HUDEP-2 (cell line): ENCODE measurements around the gene BCOR.

Experiments used
- DNase-seq, 76 experiments: peaks; one replicate each; lab custom pipeline; 2025; ENCODE audit not compliant: unreplicated experiment in 76 of 76; lab: John Stamatoyannopoulos, UW

Gene BCOR

DNA sequence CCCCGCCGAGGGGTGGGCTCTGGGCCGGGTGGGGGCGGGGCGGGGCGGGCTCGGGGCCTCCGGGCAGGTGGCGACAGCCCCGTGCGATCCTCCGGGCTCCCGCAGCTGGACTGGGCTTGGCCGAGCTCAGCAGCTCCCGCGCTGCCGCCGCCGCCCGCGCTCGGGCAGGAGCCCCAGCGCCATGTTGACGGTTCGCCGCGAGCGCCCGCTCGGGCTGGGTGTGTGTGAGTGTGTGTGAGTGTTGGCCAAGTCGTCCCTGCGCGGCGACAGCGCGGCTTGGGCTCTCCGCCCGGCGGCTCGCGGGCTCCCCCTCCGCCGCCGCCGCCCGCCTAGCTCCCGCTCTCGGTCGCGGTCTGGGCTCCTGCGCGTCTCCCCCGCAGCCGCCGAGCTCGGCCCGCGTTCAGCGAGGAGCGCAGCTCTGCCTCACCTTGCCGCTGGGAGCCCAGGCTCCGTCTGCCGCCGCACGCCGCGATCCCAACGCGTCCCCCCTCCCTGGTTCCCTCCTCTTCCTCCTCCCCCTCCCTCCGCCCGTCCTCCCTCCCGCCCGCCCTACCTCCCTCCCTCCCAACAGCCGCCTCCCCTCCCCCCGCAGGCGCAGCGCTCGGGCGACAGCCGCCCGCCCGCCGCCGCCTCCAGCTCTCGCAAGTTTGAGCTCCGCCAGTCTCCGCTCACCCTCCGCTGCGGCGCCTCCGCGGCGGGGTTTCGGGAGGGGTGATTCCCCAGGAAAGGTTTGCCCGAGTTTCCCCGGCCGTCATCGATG is at the start of gene BCOR:
Gene BCOR (minus strand): TSS at position 455 of the 760 bp plus-strand sequence. CDS start 20,029 bp downstream, outside the sequence.
- DNase-seq: peak in 70 of 76 experiments; percentile 1 to 78 (median 59)

- DNase-seq: no peak
Observed at GRCh38 chrX:40147126-40147952, 49.6 kb upstream of the BCOR start.

GRCh38 chrX:40146262-40147125 is 48.7 kb upstream of the BCOR start:
- DNase-seq: peak in 12 of 76 experiments; percentile 0 to 24 (median 5)

GRCh38 chrX:40145923-40146261 is 48.1 kb upstream of the BCOR start:
- DNase-seq: no peak

GRCh38 chrX:40145001-40145922 is 47.5 kb upstream of the BCOR start:
- DNase-seq: peak in 26 of 76 experiments; percentile 0 to 34 (median 10)

DNA sequence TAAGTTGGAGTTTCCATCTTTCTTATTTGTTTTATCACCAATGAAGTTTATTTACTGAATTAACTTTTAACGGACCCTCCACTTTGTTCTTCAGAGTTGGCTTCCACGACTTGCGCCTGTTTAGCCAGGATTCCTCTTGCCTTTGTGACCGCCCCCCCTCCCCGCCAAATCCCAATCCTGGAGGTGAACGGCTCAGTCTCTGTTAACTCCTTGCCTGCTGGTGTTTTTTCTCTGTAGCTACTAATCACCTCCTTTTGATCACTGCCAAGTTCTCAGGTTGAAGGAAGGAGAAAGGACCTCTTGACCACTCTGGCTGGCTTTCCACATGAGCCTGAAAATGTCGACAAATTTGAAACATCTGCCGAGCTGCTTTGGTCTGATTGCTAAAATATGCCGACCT is 46.8 kb upstream of the BCOR start:
- DNase-seq: no peak

DNA sequence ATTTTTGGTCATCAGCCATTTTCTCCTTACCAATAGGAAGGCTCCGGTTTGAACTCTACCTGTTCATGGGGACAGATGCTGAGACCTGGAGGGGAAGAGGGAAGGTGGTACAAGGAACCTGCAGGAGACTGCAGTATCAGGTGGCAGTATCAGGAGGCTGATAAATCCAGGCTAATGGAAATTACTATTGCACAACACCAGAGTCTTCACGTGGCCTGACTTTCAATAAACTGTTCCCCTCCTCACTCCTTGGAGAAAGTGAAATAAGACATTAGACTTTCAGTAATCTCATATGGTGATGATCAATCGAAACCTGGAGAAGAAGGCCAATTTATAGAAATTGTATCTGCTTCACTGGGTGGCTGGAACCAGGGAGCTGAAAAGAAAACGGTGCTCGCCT is 46.2 kb upstream of the BCOR start:
- DNase-seq: no peak

- no peak for DNase-seq
Observed at GRCh38 chrX:40143001-40143400, 45.2 kb upstream of the BCOR start.

- DNase-seq: no peak
Observed at GRCh38 chrX:40142417-40142816, 44.7 kb upstream of the BCOR start.

DNA sequence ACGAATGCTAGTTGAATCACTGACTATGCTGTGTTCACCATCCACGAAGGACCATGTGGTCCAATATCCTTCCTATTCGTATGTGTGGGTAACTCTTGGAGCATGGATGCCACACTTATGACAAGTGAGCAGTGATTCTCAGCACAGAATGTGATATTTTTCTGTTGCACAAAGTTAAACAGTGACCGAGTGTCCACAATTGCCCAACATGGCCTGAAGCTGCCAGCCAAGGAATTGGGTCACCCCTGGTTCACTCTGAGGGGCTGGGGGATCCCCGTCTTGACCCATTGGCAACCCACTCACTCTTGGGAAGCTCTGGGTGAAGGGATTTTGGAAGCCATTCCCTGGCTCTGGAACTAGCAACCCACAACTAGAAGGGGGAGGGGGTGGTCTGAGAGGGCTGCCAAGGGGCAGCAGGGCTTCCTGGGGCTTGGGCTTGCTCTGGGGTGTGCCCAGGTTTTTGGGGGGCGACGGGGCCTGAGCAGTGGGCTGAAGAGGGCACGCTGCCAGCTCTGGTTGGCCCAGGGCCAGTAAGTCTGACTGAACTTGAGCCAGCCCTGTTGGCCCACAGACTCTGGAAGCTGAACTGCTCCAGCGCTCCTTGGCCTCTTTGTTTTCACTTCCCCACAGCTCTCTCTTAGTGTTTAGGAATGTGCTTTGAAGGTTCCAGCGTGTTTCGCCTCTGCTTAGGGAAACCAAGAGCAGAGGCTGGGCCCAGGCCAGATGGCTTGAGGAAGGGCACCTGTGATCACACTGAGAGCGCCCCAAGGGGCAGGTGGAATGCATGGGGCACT is 43.1 kb upstream of the BCOR start:
- DNase-seq: no peak

DNA sequence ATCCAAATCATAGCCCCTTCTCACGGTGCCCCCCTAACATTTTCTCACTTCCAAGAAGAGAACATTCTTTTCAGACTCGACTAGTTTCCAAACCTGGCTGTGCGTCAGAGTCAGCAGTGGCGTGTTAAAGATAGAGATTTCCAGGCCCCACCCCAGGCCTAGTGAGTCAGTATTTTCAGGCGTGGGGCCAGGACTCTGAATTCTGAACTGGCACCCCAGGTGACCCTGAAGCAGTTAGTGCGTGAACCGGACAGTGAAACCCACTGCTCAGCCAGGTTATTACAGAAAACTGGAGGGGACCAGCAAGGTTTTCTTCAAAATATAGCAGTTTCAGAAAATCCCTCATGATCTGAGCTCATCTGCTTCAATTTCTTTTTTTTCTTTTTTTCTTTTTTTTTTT is 35.0 kb upstream of the BCOR start:
- DNase-seq: peak in 72 of 76 experiments; percentile 1 to 73 (median 46)

DNA sequence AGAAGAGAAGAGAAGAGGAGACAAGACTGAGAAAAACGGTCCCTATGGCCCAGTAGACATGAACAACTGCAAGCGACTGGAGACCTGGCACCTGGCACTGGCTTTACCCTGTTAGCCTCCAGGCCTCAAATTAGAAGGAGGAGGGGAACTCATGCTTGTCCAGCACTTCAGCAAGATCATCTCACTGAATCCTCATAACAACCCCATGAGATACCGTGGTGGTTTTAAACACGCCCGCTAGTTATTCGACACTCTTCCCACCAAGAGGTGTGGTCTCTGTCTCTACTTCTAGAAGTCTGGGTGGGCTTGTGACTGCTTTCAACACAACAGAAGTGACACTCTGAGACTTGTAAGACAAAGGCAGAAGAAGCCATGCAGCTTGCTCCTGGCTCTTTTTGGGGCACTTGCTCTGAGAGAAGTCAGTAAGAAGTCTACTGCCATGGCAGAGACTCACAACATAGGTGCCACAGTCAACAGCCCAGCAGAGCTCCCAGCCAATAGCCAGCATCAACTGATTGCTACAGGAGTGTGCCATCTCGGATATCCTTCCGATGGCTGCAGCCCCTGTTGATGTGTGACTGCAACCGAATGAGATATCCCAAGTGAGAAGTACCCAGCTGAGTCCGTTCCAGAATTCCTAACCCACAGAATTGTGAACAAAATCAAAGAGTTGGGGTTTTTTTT is 34.0 kb upstream of the BCOR start:
- DNase-seq: peak in 2 of 76 experiments; percentile 0 to 24

DNA sequence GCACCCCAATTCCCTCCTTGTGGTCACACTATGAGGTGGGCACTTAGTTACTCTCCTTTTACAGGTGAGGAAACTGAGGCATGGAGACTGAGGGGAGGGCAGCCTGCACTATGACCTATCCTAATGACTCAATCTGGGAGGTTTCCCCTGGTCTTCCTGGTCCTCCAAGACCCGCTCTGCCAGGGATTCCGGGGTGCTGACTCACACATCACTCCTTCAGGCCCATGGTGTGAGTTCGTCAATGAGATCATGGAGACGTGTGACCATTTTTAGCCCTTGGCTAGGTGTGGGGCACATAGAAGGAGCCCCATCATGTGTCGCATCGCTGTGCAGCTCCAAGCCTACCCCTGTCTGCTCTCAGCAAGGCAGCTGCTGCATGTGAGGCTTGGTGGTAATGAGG is 32.4 kb upstream of the BCOR start:
- DNase-seq: no peak

DNA sequence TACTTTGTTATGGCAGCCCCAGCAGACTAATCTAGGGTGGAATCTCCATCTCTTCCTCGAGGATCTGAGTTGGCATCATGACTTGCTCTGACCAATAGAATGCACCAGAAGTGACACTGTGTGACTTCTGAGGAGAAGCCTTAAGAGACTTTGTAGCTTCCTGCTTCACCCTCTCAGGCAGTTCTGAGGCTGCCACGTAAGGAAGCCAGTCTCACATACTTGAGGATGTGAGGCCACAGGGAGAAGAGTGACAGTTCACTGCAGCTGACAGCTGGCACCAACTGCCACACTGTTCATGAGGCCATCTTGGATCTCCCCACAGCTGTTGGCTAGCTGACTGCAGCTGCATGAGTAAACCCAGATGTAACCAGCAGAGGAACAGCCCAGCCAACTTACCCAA is 29.3 kb upstream of the BCOR start:
- DNase-seq: peak in 1 of 76 experiments; percentile 0

GRCh38 chrX:40122487-40122886 is 24.7 kb upstream of the BCOR start:
- no peak for DNase-seq

DNA sequence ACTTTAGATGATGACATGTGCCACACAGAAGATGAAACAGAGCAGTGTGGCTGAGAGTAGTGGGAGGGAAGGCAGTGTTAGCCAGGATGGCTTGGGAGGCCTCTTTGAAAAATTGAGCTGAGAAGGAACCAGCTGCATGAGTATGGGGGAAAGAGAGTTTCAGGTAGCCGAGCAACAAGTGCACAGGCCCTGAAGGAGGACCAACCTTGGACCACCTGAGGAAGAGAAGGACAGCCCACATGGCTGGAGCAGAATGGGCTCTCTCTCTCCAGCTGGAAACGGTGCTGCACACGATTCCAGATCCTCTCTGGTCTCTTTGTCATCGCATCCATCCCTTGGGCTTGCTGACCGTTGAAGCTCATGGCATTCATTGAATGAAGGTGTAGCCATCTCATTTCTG is 23.9 kb upstream of the BCOR start:
- no peak for DNase-seq

- DNase-seq: peak in 2 of 76 experiments; percentile 0 to 3
Observed at GRCh38 chrX:40120838-40121580, 23.3 kb upstream of the BCOR start.
